Mammary microvascular endothelial cell (primary cell): ENCODE measurements around the gene CLASP2. TPM values are rescaled to one million over a fixed set of nuclear protein-coding genes. Genes with fewer than 3 reads are reported as not detected.

Experiments
- total RNA-seq: library from RNA; depleted of rRNA; stranded (reverse); fragments of >200 nt; gene quantifications from 2 replicates; pipeline ENCODE4 v1.2.3, GENCODE V29; 2015

CLASP2 gene
- total RNA-seq: 45.6 and 60.2 TPM in 2 replicates

GRCh38 chr3:33717866-33718594, at the start of gene CLASP2:
TSS of gene CLASP2 (minus strand) at chr3:33718254. CDS start at chr3:33718002, 252 bp downstream.

Other genes with a start within 250 kb of the CLASP2 start
- gene PDCD6IP, start 80.4 kb upstream of the CLASP2 start, total RNA-seq: 121 and 159 TPM in 2 replicates